NCI-H128 (cell line): ENCODE results near the gene C6orf47.
A peak's percentile ranks its signal among the peaks of the same experiment; 100 is the strongest.

Experiments
- DNase-seq: peaks from one replicate; lab custom pipeline; 2025; ENCODE audit not compliant: unreplicated experiment; lab: John Stamatoyannopoulos, UW

Gene C6orf47

GRCh38 chr6:31636698-31637596, 23.6 kb downstream of the C6orf47 start:
- DNase-seq: no peak

- no peak for DNase-seq
Observed at GRCh38 chr6:31634969-31635575, 25.5 kb downstream of the C6orf47 start.

GRCh38 chr6:31634131-31634530, 26.4 kb downstream of the C6orf47 start:
- DNase-seq: no peak

GRCh38 chr6:31633447-31633846, 27.1 kb downstream of the C6orf47 start:
- no peak for DNase-seq

GRCh38 chr6:31632279-31632946, 28.2 kb downstream of the C6orf47 start:
- DNase-seq: no peak

GRCh38 chr6:31631681-31632278, 28.8 kb downstream of the C6orf47 start:
- no peak for DNase-seq

GRCh38 chr6:31631209-31631608, 29.4 kb downstream of the C6orf47 start:
- no peak for DNase-seq

- DNase-seq: no peak
Observed at GRCh38 chr6:31630177-31630934, 30.2 kb downstream of the C6orf47 start.

- DNase-seq: no peak
Observed at GRCh38 chr6:31629014-31629413, 31.6 kb downstream of the C6orf47 start.

- DNase-seq: no peak
Observed at GRCh38 chr6:31627690-31628287, 32.8 kb downstream of the C6orf47 start.

- DNase-seq: no peak
Observed at GRCh38 chr6:31626952-31627351, 33.6 kb downstream of the C6orf47 start.

GRCh38 chr6:31624070-31624469, 36.5 kb downstream of the C6orf47 start:
- no peak for DNase-seq

GRCh38 chr6:31622684-31623091, 37.9 kb downstream of the C6orf47 start:
- no peak for DNase-seq

- DNase-seq: no peak
Observed at GRCh38 chr6:31621991-31622390, 38.6 kb downstream of the C6orf47 start.

GRCh38 chr6:31621320-31621939, 39.1 kb downstream of the C6orf47 start:
- no peak for DNase-seq

- peak; percentile 66 for DNase-seq
Observed at GRCh38 chr6:31620586-31621319, 39.8 kb downstream of the C6orf47 start, which contains the start of gene PRRC2A. Gene PRRC2A (plus strand): TSS chr6:31620715. CDS start chr6:31622790, 2,075 bp downstream.

- peak; percentile 100 for DNase-seq
Observed at GRCh38 chr6:31619805-31620585, 40.6 kb downstream of the C6orf47 start.

- no peak for DNase-seq
Observed at GRCh38 chr6:31617010-31617409, 43.6 kb downstream of the C6orf47 start.
